GM13977 (cell line): Measurements from ENCODE around the gene LARGE1.

Experiments
- DNase-seq: peaks from one replicate; pipeline ENCODE4 v3.0.0; 2012; ENCODE audit warnings: low spot score
- in situ Hi-C: fragments of 300-500 bp; cut with MboI; formaldehyde crosslinking; loops from one replicate; pipeline ENCODE4 v1.12.0; 2022; ENCODE audit warnings: low sequenced_read_pairs, low pct_unique_long_range_greater_than_20kb, mixed read lengths, inconsistent platforms; ENCODE audit not compliant: unreplicated experiment
- TF ChIP-seq, protein P1 (sequence below): IDR thresholded peaks from 2 replicates; pipeline ENCODE4 v1.5.1; 2012; ENCODE audit warnings: mild to moderate bottlenecking, control low read depth; ENCODE audit not compliant: insufficient read depth; ENCODE audit errors: extremely low read depth, missing control alignments

The LARGE1 gene

GRCh38 chr22:33578752-33579151 is 341.5 kb downstream of the LARGE1 start:
- in situ Hi-C loops: loop anchor here (5.0 to 10.0 kb wide), 2 partner anchors 61 to 274 kb away; no protein-coding TSS in a partner anchor
- DNase-seq: no peak
- TF ChIP-seq, protein P1, sequence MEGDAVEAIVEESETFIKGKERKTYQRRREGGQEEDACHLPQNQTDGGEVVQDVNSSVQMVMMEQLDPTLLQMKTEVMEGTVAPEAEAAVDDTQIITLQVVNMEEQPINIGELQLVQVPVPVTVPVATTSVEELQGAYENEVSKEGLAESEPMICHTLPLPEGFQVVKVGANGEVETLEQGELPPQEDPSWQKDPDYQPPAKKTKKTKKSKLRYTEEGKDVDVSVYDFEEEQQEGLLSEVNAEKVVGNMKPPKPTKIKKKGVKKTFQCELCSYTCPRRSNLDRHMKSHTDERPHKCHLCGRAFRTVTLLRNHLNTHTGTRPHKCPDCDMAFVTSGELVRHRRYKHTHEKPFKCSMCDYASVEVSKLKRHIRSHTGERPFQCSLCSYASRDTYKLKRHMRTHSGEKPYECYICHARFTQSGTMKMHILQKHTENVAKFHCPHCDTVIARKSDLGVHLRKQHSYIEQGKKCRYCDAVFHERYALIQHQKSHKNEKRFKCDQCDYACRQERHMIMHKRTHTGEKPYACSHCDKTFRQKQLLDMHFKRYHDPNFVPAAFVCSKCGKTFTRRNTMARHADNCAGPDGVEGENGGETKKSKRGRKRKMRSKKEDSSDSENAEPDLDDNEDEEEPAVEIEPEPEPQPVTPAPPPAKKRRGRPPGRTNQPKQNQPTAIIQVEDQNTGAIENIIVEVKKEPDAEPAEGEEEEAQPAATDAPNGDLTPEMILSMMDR: no peak

GRCh38 chr22:33577862-33578411 is 342.3 kb downstream of the LARGE1 start:
- in situ Hi-C loops: loop anchor here (5.0 to 10.0 kb wide), 2 partner anchors 61 to 273 kb away; no protein-coding TSS in a partner anchor
- TF ChIP-seq, protein P1: no peak
- DNase-seq: no peak

DNA sequence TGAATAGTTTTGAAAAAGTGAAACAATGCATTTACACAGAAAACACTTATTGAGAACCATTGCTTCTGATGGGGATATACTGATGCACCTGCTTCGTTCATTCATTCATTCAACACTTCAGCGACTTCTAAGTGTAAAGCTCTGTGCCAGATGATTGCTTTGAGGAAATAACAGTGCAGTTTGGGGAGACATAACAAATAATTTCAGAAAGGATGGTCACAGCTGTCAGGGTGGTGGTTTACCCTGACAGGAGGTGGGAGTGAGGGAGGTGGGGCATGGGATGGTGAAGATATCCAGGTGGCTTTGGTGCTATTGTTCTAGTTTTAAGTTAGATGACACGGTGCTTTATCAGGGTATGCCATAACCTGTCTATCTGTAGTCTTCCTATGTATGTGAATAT is 344.1 kb downstream of the LARGE1 start:
- TF ChIP-seq, protein P1: no peak
- in situ Hi-C loops: loop anchor here (5.0 to 10.0 kb wide), 2 partner anchors 59 to 271 kb away; no protein-coding TSS in a partner anchor

GRCh38 chr22:33575771-33576170 is 344.5 kb downstream of the LARGE1 start:
- TF ChIP-seq, protein P1: no peak
- DNase-seq: no peak
- in situ Hi-C loops: loop anchor here (5.0 to 10.0 kb wide), 2 partner anchors 58 to 271 kb away; no protein-coding TSS in a partner anchor

More for the DNA sequence above, 344.1 kb downstream of the LARGE1 start:
- no peak for DNase-seq

DNA sequence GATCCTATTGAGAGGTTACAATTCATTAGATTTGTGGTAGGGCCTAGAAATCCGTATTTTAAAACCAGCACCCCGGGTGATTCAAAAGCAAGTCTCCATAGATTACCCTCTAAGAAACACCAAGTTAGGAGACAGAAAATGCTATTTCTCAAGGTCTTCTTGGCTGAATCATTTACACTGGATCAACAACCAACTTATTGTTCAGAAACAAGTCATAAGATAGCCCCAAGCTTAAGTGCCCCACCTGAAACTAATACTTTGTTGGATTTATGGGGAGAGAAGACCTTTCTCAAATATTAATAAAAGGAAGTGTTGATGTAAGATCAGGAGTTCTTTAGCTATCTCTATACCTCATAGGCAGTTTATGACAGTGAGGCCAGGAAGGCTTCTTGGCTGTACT is 345.2 kb downstream of the LARGE1 start:
- TF ChIP-seq, protein P1: no peak
- no peak for DNase-seq
- in situ Hi-C loops: loop anchor here (5.0 to 10.0 kb wide), 2 partner anchors 58 to 270 kb away; no protein-coding TSS in a partner anchor

- in situ Hi-C loops: loop anchor here (10.0 kb wide), 1 partner anchor 269 kb away; no protein-coding TSS in a partner anchor
- no peak for DNase-seq
Observed at GRCh38 chr22:33573479-33573878, 346.8 kb downstream of the LARGE1 start.

More at GRCh38 chr22:33573479-33573878, 346.8 kb downstream of the LARGE1 start:
- TF ChIP-seq, protein P1: no peak
